Measurements from ENCODE around the gene ACSBG1.
A peak's percentile ranks its signal among the peaks of the same experiment; 100 is the strongest.
"Not testable (repeated sequence)": the region's sequence is repeated elsewhere in the genome, so short reads cannot be mapped to it uniquely, and the experiment has no call there.

The ACSBG1 gene

DNA sequence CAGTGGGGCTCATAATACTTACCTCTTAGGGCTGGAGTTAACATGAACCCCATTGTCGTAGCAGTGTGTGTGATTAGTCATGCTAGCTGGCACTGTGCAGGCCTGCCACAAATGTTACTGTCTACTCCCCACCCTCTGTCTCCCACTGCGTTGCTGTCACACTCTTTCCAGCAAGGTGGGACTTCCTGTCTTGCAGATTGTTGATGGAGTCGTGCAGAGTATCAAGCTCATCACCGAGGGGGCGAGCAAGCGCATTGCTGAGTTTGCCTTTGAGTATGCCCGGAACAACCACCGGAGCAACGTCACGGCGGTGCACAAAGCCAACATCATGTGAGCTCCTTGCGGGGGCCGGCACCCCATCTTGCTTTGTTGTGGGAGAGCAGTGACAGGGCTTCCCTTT lies 72.3 kb downstream of the ACSBG1 start:
- DNase-seq: no peak

DNA sequence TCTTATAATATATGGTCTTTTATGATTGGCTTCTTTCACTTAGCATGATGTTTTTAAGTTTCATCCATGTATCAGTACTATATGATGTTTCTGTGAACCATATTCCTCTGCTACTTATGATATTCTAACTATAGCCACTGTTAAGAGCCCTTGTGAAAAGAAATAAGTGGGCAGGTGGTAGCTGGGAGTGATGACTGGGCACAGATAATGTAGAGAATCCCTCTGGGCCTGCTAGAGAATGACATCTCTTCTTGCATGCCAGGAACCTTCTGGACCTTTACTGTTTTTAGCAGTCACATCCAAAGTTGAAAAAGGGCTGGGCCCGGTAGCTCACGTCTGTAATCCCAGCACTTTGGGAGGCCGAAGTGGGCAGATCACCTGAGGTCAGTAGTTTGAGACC lies 75.0 kb downstream of the ACSBG1 start:
- DNase-seq: no peak

DNA sequence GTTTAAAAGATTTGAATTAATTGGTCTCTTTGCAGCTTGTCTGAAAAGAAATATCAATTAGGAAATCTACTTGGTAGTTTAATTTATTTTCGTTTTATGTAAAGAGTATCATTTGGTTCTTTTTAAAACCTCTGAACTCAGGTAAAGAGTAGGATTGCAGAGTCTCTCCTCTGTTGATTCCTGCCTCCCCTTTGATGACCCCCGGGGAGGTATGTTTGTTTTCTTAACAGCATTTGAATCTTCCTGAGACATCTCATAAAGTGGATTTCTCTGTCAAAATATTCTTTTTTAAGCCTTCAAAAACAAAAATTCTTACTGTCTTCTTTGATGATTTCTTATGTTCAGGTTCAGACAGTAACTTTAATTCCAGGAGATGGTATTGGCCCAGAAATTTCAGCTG lies 77.2 kb downstream of the ACSBG1 start:
- DNase-seq: no peak

DNA sequence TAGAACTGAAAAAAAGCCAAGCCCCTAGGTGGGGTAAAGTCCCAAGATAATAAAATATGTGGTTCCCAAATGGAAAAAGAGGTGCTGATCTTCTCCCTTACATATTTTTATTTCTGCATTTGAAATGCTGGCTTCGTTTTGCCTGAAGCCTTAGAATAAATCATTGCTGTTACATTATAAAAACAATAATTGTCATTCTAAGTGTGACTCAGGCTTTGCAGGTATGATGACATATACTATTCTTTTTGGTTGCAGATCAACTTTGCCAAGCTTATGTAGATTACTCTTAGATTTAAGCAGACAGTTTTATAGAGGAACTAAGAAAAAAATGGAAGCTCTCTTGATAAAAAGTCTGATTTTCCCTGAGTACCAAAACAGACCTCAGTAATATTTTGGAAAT lies 77.7 kb downstream of the ACSBG1 start:
- no peak for DNase-seq

DNA sequence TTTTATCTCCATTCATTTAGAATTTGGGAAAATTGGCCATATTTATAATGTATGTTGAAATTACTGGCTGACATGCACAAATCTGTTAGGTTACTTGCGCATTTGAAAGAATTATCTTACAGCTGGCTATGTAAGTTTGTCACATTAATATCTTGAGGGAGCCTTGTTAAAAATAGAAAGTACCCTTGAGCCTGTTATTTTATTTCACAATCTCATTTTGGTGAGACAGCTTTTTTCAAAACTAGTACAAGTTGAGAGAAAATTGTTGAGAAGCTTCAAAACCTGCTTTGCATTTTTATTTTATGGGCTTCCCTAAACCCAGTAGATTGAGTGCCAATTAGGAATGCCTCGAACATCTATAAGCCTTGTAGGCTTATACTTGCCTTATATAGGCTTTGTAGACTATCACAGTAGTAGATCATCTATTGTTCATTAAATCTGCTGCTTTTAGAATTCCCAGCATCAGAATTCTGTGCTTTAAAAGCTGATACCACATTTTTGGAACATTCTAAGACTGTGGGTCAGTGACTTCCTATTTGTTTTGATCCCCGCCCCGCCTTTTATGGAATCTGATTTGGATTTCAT lies 78.9 kb downstream of the ACSBG1 start:
- no peak for DNase-seq

DNA sequence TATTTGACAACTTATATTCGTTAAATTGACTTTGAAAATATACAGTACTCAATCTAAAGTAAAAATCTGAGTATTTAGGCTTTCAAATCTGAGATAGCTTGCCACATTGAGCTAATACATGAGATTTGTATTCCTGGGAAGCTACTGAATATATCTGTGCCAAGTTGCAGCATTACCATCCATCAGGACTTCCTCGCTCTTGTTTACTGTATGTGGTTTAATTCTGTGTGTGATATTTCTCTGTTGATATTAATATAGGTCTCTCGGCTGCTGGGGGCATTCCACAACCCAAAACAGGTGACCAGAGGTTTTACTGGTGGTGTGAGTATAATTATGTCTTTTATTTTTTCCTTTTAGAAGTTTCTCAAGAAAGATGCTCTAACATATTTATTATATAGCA lies 79.4 kb downstream of the ACSBG1 start:
- DNase-seq: no peak

DNA sequence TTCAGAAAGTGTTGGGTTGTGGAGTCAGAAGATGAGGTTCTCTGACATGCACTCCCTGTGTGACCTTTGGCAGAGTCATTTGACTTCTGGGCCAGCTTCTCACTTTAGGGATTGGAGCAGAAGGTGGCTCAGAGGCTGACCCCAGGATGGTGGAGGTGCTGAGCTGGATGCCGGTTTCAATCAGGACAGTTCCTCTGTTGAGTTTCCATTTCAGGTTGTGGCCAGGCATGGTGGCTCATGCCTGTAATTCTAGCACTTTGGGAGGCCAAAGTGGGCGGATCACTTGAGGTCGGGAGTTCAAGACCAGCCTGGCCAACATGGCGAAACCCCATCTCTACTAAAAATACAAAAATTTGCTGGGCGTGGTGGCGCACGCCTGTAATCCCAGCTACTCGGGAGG lies 83.3 kb downstream of the ACSBG1 start:
- not testable (repeated sequence) for DNase-seq

DNA sequence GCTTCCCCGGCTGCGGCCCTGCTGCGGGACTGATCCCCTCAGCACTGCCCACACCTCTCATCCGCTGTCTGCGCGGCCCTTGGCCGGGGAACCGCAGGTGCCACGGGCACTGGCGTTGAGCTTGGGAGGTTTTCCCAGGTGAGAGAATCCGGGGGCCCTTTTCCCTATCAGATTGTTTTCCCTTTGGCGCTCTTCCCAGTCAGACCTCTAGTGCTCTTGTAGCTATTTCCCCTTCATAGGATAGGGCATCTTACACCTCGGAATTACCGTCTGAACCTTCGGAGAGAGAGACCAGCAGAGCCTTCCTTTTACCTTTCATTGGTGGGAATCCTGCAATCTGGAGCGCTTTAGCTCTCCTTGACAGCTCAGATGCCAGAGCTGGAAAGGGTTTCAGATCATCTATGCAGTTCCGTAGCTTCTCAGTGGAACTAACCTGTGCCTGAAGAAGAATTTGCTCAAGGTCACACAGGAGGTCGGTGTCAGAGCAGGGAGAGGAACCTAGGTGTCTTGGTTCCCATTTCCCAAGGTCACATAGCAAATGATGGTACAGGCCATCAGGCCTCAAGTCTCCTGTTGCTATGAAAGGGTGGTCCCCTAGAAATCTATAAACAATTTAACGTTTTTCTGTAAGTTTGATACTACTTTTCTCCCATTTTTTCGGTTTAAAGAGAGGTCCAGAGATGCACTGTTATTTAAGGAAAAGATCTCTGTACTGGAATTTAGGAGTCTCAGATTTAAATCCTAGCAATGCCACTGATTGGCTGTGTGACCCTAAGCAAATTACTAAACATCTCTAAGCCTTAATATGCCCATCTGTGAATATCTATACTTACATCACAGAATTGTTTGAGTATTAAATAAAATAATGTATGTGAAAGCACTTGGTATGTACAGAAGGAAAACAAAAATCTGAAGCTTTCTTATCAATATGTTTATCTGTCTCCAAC lies 84.3 kb downstream of the ACSBG1 start:
- peak; percentile 30 to 67 for DNase-seq

DNA sequence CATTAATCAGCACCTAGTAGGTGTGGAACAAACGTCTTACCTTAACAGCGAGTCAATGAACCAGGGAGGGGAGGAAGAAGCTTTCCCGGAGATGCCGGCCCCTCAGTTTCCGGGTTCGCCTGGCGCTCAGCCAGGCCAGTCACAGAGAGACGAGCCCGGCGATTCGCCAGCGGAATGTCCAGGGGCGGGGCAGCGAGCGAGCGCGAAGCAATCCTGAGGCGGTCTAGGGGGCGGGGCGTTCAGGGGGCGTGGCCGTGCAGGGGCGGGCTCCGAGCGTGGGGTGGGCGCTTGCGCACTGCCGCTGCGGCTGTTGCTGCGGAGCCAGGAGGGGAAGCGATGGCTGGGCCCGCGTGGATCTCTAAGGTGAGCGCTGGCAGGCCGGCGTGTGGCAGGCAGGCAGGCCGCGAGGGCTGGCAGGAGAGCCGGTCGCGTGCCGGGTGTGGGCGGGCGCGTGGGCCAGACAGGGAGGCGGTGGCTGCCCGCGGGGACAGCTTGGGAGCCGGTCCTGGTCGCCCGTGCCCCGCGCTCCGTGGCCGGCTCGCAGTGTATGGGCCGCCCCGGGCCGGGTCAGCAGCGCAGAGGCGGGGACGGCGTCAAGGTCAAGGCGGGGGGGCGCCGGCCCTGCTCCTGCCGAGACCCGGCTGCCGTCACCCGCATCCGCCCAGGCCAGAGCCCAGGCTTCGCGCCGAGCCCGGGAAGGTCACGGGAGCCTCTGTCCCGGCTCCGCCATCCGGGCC lies 85.1 kb downstream of the ACSBG1 start, which contains the start of gene IDH3A:
TSS of gene IDH3A (plus strand) at position 295 of the 737 bp plus-strand sequence. CDS start at position 337, 42 bp downstream.
- DNase-seq: peak; percentile 96

DNA sequence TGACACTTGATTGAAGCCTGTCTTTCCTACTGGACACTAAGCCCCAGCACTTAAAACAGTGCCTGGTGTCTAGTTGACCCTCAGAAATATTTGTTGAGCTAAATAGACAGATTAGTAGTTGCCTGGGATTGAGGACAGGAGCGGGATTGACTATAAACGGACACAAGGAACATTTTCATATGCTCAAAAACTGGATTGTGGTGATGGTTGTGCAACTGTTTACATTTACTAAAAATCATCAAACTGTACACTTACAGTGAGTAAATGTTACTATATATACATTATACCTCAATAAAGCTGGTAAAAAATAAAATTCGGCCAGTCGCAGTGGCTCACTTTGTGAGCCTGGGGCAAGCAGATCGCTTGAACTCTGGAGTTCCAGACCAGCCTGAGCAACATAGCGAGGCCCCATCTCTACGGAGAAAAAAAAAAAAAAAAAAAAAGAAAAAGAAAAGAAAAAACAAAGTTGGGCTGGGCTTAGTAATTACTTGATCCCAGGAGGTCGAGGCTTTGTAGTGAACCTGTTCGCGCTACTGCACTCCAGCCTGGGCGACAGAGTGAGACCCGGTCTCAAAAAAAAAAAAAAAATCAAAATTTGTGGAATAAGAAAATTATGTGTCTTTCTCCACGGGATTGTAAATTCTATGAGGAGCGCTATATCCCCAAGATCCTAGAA lies 85.8 kb downstream of the ACSBG1 start:
- no peak for DNase-seq

DNA sequence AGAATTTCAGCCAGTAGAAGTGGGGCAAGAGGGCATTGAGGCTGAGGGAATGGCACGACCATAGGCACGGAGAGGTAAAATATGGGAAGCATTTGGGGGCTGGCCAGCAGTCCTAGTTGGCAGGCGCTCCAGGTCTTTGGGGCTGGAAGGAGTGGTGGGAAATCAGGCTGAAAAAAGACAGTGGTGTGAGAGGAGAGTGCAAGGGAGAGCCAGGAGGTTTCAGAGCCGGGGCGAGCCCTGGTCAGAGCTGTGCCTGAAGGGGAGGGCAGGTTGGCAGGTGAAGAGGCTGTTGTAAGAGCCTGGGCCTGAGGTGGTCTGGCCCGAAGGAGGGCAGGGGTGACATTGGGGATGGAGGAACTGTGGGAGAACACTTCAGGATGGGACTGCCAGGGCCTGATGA lies 86.8 kb downstream of the ACSBG1 start:
- DNase-seq: no peak

DNA sequence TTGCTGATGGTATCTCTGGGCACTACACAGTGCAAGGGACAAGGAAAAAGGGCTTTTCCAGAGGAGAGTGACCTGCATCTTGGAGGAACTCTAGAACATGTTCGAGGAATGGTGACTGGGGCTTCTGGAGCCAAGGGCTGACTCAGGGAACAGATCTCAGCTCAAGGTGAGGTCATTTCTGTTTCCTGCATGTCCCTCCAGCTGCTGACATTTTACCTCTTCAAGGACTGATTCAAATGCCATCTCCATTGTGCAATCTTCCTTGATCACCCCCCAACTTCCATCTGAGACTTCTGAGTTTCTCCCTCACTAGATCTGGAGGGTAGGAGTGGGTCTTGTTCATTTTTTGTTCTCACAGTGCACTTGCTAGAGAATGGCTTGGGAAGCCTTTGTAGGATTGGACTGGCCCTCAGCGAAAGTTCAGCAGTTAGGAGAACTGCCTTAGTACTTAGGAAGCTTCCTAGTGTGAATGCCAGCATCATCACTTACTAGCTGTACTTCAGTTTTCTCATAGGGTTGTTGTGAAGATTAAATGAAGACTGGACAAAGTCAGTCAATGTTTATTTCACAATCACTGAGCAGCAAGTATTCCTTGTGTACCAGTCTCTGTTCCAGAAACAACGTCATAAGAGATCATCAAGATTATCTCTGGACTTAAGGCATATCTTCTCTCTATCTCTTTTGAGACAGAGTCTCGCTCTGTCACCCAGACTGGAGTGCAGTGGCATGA lies 87.8 kb downstream of the ACSBG1 start:
- DNase-seq: no peak

DNA sequence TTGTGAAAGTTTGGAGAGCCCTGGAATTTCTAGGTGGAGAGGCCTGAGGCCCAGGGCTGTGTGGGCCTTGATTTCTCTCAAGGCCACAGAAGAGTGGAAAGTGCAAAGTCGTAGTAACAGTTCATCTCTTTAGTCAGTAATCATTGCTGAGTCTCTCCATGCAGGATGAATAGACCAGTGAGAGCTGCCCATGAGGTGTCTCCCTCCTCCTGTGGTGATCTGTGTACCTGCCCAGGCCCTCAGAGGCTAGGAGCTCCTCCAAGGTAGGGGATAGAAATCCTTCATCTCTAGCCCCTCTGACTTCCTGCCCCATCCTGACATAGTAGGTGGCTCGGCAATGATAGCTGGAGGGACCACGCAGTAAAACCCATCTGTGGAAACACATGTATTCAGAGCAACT lies 92.0 kb downstream of the ACSBG1 start:
- DNase-seq: no peak

DNA sequence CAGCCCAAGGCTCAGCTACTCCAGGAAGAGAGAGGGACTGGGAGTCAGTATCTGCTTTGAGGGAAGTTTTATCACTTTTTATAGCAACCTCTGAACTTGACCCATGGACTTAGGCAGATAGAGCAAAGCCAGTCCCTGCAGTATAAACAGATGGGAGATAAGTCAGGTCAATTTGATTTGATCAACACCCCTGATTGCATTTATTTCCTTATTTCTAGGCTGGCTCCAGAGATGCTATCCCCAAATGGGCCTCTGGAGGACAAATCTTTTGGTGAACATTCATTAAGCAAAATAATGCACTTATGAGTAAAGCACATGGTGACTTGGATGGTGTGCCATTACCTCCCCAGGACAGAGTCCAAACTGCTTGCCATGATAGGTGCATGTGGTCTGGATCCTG lies 94.1 kb downstream of the ACSBG1 start:
- no peak for DNase-seq

DNA sequence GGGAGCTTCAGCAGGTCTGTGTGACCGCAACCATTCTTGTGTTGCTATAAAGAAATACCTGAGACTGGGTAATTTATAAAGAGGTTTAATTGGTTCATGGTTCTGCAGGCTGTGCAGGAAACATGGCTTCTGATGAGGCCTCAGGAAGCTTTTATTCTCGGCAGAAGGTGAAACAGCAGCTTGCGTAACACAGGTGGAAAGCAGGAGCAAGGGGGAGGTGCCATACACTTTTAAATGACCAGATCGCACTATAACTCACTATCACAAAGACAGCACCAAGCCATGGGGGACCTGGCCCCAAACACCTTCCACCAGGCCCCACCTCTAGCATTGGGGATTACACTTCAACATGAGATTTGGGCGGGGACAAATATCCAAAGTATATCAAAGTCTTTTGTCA lies 94.8 kb downstream of the ACSBG1 start:
- no peak for DNase-seq

DNA sequence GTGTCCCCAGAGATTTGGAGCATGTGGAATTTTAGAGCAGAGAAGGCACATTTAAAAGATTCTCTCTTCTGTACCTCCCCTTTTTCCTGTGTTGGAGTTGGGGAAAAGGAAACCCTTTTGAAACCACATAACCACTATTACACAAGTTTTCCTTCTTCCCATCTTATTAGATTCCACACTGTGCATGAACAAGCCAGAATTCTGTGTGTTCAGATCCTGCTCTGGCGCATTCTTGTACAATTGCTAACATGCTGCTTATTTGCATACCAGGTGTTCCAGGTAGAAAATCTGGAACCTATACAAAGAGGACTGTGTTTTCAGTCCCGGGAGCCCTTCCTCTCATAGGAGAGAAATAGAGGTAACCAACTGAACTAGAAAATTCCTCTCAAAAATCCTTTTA lies 100.6 kb downstream of the ACSBG1 start:
- no peak for DNase-seq

DNA sequence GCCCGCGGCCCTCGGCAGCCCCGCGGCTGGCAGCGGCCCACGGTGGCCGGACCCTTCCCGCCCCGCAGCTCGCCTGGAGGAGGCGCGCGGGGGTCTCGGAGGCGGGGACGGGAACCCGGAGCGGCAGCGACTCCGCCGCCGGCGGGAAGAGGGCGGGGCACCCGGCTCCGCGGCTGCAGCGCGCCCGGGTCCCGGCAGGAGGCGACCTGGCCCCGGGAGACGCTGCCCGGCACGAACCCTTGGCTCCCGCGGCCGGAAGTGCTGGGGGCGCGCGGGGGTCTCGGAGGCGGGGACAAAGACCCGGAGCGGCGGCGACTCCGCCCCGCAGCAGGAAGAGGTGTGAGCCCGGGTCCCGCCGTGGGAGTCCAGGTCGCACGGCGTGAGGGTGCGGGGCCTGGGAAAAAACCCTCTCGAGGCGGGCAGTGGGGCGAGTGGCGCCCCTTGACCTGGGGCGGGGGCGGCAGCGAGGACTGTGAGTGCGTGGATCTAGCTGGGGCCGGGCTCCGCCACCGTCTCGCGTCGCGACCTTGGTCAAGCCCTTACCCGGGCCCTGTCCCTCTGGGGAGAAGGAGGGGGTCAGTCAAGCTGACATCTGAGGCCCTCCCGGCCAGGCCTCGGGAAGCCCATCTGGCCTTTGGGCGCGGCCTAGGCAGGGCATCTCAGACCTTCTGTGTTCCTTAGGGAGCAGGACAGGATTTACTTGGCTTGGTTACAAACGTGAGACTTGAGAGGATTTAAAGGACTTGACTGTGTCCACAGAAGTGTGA lies 102.9 kb downstream of the ACSBG1 start, which contains the start of gene CIB2:
TSS of gene CIB2 (minus strand) at position 151 of the 767 bp plus-strand sequence. CDS start 230 bp downstream, outside the sequence.
- DNase-seq: peak; percentile 52 to 65

DNA sequence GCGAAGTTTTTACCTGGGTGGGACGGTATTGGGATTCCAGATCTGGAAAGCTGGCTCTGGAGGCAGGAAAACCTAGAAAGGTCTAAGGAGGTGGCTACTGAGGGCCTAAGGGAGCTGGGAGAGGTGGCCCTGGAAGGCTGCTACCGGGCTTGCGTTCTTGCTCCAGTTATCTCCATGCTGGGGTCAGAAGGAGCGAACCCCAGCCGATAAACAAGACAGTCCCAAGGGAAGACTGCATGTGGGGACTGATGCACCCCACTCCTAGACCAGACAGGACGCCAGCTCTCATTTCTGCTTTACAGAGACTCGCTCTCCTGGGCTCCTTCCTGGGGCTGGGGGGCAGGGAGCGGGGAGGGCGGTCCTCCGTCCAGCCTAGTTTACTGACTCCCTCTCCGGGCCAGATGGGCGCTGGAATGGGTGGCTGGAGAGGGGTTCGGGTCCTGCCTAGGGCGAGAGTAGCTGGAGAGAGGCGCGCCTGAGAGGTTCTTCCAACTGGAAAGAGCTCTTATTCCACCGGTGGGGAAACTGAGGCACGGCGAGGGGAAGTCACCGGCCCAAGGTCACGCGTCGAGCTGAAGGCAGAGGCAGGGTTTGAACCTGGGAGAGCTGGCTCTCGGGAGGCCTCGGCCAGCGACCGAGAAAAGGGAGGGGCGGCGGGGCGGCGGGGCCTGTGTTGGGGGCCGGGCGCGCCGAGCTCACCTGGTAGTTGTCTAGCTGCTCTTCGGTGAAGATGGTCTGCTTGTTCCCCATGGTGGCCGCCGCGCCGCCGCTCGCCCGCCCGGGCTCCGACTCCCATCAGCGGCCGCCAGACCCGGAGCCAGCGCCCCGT lies 103.7 kb downstream of the ACSBG1 start:
- no peak for DNase-seq

DNA sequence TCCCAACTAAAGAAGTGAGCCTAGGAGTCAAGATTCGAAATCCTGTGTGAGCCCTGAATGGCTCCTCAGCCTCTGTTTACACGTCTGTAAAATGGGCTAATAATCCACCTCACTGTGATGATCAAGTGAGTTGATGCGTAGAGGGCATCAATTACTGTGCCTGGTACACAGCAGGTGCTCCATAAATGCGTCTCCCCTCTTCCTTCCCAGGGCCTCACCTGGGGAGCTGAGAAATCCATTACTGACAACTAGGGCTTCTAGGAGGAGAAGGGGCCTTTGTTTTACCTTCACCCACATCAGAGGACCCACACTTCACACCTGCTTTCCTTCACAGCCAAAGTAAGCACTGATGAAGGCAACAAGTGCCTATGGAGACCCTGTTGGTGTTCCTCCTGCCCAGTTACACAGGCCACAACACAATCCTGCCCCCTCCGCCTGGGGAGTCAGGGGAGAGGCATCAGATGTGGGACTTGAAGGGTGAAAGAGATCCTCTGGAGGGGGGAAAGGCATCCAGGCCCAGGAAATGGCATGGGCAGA lies 104.5 kb downstream of the ACSBG1 start:
- no peak for DNase-seq

DNA sequence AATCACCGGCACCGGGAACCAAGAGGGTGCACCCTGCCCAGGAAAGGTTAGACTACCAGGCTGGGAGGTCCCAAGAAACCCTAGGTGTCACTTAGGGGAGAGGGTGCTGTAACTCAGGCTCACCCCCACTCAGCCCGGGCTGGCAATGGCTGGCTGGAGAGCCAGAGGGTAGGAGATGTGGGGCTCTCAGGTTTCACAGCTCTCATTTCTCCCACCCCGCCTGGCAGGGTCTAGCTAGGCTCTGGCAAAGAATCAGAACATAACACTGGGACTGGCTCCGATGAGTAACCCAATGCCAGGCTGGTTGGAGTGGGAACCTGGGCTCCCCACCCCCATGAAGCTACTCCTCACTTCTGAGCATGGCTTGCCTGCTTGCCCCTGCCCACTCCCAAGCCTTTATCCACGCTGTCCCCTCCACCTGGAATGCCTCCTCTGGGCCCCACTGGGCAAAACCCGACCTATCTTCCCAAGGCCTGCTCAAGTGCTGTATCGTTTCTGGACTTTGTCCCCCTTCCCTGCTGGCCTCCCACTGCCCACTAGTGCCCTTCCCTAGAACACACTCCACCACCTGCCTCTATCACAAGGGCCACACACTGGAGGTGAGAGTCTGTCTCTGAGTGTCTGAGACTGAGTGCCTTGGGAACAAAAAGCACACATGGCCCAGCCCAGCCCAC lies 105.2 kb downstream of the ACSBG1 start:
- DNase-seq: no peak

All from NCI-H2081 (cell line).